NT2/D1 (cell line): ENCODE results near the gene ANGPTL2.

Experiments
- SUZ12 ChIP-seq: IDR thresholded peaks from 2 replicates; pipeline ENCODE4 v1.6.1; 2011; ENCODE audit not compliant: insufficient read length, insufficient read depth; ENCODE audit errors: extremely low read depth
- YY1 ChIP-seq: IDR thresholded peaks from 2 replicates; pipeline ENCODE4 v1.6.1; 2011; ENCODE audit not compliant: insufficient read length, insufficient read depth
- ZNF274 ChIP-seq: IDR thresholded peaks from 2 replicates; pipeline ENCODE4 v1.6.1; 2011; ENCODE audit warnings: mild to moderate bottlenecking, low read depth, low read length

GRCh38 chr9:127104581-127105311, 17.7 kb downstream of the ANGPTL2 start:
- TF ChIP-seq YY1 = no peak
- TF ChIP-seq SUZ12 = no peak
- TF ChIP-seq ZNF274 = no peak
